IPS-18c (cell line): Measurements from ENCODE around the gene RETNLB.

Experiments
- H3K4me3 ChIP-seq: 2 replicates; pipeline ENCODE4 v1.7.0; 2013; ENCODE audit warnings: low read depth, mild to moderate bottlenecking, low read length, moderate library complexity; ENCODE audit not compliant: insufficient read depth
- H3K9me3 ChIP-seq: one replicate; pipeline ENCODE4 v1.6.1; 2013; ENCODE audit warnings: mild to moderate bottlenecking, low read length, moderate library complexity; ENCODE audit not compliant: control insufficient read depth, insufficient read depth

RETNLB gene, protein sequence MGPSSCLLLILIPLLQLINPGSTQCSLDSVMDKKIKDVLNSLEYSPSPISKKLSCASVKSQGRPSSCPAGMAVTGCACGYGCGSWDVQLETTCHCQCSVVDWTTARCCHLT

GRCh38 chr3:108757404-108757982, at the start of gene RETNLB:
Gene RETNLB (minus strand): TSS chr3:108757410. CDS start chr3:108757185, 225 bp downstream.
- peaks cover 2% of the 10 kb centered on the region for H3K9me3 ChIP-seq
- H3K4me3 ChIP-seq = no peak within 1 kb of the TSS

- H3K9me3 ChIP-seq = no peaks in the 10 kb centered on the region
Observed at GRCh38 chr3:108806316-108806715, 49.1 kb upstream of the RETNLB start.

GRCh38 chr3:108804966-108805365, 47.8 kb upstream of the RETNLB start:
- Histone ChIP-seq H3K9me3 (no peaks in the 10 kb centered on the region), H3K4me3 (no peak overlapping the region)

More at GRCh38 chr3:108806316-108806715, 49.1 kb upstream of the RETNLB start:
- H3K4me3 ChIP-seq = no peak overlapping the region

- no peaks in the 10 kb centered on the region for H3K9me3 ChIP-seq
- no peak overlapping the region for H3K4me3 ChIP-seq
Observed at GRCh38 chr3:108804437-108804836, 47.2 kb upstream of the RETNLB start.

- no peaks in the 10 kb centered on the region for H3K9me3 ChIP-seq
- H3K4me3 ChIP-seq = no peak overlapping the region
Observed at GRCh38 chr3:108791473-108791872, 34.3 kb upstream of the RETNLB start.

- no peak overlapping the region for H3K4me3 ChIP-seq
- no peaks in the 10 kb centered on the region for H3K9me3 ChIP-seq
Observed at GRCh38 chr3:108780235-108780634, 23.0 kb upstream of the RETNLB start.

DNA sequence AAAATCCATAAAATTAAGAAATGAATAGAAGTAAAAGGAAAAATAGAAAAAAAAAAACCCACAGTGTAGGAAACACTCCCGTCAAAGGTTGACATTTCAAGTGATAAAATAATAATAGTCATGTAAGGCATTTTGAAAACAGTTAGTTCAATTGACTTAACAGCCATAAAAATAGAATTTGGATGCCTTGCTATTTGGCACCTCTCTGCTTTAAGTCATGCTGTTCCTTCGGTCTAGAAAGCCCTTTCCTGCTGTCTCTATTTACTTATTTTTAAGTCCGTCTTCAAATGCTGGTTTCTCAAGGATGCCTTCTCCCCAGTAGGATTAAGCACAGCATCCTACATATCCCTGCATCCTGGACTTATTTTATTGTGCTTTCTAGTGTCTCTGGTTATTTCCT, 22.3 kb upstream of the RETNLB start:
- Histone ChIP-seq H3K9me3 (no peaks in the 10 kb centered on the region), H3K4me3 (no peak overlapping the region)

GRCh38 chr3:108775649-108776048, 18.4 kb upstream of the RETNLB start:
- no peaks in the 10 kb centered on the region for H3K9me3 ChIP-seq

DNA sequence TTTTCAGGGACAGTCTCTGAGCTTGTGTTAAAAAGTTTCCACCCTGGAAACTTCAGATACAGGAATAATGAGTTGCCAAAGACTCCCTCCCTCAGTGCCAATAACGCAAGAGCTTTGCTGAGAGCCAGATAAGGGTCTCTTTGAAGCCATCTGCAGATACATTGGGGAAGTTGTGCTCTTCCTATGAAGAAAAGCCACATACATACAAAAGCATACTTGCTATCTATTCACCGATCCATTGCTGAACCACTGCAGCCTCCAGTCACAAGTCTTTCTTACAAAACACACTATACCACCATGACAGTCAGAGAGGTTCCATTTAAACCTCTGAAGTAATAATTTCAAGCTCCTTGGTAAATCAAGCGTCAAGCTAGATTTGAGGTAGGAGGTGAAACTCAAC, 10.0 kb upstream of the RETNLB start:
- H3K4me3 ChIP-seq = no peak overlapping the region
- no peaks in the 10 kb centered on the region for H3K9me3 ChIP-seq

More at GRCh38 chr3:108775649-108776048, 18.4 kb upstream of the RETNLB start:
- no peak overlapping the region for H3K4me3 ChIP-seq

- no peak overlapping the region for H3K4me3 ChIP-seq
- H3K9me3 ChIP-seq = peaks cover 2% of the 10 kb centered on the region
Observed at GRCh38 chr3:108755686-108756085, 1.5 kb downstream of the RETNLB start.

DNA sequence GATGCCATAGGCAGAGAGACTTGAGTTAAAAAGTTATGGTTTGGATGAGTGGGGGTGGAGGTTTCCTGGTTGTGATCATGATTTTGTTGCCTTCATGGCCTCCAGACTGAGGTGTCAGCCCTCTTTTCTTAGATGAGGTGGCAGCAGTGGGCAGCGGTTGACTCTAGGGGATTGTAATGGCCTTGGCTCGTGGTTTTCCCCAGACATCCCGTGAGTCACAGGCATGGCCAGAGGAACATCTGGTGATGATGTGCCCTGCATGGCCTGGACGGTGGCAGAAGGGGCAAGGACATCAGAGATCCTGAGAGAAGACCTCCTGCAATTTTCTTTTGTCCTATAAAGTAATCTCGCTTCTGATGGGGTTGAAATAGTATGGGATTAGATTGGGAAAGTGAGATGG, 12.4 kb downstream of the RETNLB start:
- Histone ChIP-seq H3K9me3 (peaks cover 3% of the 10 kb centered on the region), H3K4me3 (no peak overlapping the region)

GRCh38 chr3:108742929-108743328, 14.3 kb downstream of the RETNLB start:
- H3K9me3 ChIP-seq = no peaks in the 10 kb centered on the region
- no peak overlapping the region for H3K4me3 ChIP-seq

- Histone ChIP-seq H3K4me3 (no peak overlapping the region), H3K9me3 (no peaks in the 10 kb centered on the region)
Observed at GRCh38 chr3:108736821-108737220, 20.4 kb downstream of the RETNLB start.

DNA sequence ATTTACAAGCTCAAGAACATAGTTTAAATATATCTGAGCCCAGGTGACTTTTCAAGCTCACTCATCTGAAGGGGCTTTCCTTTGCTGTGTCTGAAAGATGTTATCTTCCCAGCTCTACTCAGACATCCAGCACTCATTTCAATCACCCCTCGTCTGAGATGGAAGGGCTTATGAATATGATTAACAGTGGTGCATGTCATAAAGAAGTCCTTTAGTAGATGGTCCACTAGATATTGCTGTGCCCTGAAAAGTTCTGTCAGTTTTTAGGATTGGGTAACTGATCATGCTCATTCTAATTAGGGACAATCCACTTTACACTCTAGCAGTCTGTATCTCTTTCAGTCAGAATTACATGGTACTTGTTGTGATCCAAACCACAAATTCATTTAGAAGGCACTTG, 28.3 kb downstream of the RETNLB start:
- H3K4me3 ChIP-seq = no peak overlapping the region
- H3K9me3 ChIP-seq = no peaks in the 10 kb centered on the region

- Histone ChIP-seq H3K9me3 (no peaks in the 10 kb centered on the region), H3K4me3 (no peak overlapping the region)
Observed at GRCh38 chr3:108728105-108728504, 29.1 kb downstream of the RETNLB start.

DNA sequence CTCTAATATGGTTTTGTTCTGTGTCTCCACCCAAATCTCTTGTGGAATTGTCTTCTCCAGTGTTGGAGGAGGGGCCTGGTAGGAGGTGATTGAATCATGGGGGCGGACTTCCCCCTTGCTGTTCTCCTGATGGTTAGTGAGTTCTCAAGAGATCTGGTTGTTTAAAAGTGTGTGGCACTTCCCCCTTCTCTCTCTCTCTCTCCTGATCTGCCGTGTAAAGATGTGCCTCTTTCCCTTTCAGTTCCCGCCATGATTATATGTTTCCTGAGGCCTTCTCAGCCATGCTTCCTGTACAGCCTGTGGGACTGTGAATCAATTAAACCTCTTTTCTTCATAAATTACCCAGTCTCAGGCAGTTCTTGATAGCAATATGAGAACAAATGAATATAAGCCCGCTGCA, 33.1 kb downstream of the RETNLB start:
- H3K4me3 ChIP-seq = no peak overlapping the region

GRCh38 chr3:108722724-108723123, 34.5 kb downstream of the RETNLB start:
- Histone ChIP-seq H3K9me3 (no peaks in the 10 kb centered on the region), H3K4me3 (no peak overlapping the region)

More for the DNA sequence above, 33.1 kb downstream of the RETNLB start:
- no peaks in the 10 kb centered on the region for H3K9me3 ChIP-seq

DNA sequence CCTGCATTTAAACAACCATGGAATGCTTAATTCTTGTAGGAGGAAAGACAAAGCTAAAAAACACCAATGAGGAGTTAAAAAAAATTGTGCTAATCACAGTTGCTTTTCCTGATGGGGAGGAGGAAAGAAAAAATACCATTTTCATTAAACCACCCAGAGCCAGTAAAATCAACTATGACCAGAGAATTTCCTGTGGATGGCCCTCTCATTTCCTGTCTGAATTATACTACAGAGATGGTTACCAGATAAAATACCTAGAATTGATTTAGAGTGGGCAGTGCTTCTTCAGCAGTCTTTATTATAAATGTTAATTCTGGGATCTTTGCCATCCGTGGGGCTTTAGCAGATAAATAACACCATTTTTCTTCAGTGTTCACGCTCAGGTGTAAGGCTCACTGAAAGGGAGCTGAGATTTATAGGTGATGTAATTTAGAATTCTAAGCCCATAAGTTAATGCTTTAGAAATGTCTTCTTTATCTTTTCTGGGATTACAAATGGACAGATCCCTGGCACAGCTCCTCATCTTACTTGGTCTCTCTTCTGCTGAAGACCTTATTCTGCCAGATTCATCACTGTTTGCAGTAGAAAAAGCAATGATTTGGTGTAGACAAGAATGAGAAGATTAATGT, 37.9 kb downstream of the RETNLB start:
- no peak overlapping the region for H3K4me3 ChIP-seq
- no peaks in the 10 kb centered on the region for H3K9me3 ChIP-seq
